LNCaP clone FGC (cell line): ENCODE results near the gene DERA.

Source experiments
- DNase-seq: peaks from one replicate; pipeline ENCODE4 v3.0.0-alpha.2; 2011; ENCODE audit warnings: low read depth
- H3K4me3 ChIP-seq: 2 replicates; pipeline ENCODE4 v1.5.1; 2011; ENCODE audit warnings: mild to moderate bottlenecking, low read depth, low read length, control low read depth
- TF ChIP-seq, protein P1 (sequence below): IDR thresholded peaks from 2 replicates; pipeline ENCODE4 v1.5.1; 2012; ENCODE audit warnings: mild to moderate bottlenecking; ENCODE audit not compliant: control insufficient read depth, insufficient read depth; ENCODE audit errors: extremely low read depth

DERA gene

DNA sequence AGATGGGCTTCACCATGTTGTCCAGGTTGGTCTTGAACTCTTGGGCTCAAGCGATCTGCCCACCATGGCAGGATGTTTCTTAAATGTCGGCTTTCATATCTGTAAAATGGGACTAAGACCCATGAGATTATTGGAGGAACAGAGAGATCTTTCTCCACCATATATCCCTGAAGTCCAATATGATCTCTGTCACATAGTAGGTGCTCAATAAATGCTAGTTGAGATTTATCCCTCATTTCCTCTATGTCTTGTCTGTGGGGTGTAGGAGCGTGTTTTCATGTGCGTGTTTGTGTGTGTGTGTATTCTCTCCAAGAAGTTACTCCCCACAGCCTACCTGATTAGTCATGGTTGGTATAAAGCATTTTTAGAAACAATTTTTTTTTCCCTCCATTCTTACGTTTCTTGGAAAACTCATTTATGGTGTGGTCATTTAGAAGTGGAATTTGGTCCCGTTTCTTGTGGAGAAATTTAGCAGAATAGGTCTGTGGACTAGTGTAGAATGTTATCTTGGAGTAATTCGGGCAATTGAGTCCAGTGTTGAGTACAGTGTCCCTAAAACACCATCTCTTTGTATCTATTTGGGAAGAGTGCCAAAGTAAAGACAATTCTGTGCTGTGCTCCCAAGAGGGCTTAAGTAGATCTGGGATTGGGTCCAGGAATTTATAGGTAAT is 24.6 kb upstream of the DERA start:
- TF ChIP-seq, protein P1, sequence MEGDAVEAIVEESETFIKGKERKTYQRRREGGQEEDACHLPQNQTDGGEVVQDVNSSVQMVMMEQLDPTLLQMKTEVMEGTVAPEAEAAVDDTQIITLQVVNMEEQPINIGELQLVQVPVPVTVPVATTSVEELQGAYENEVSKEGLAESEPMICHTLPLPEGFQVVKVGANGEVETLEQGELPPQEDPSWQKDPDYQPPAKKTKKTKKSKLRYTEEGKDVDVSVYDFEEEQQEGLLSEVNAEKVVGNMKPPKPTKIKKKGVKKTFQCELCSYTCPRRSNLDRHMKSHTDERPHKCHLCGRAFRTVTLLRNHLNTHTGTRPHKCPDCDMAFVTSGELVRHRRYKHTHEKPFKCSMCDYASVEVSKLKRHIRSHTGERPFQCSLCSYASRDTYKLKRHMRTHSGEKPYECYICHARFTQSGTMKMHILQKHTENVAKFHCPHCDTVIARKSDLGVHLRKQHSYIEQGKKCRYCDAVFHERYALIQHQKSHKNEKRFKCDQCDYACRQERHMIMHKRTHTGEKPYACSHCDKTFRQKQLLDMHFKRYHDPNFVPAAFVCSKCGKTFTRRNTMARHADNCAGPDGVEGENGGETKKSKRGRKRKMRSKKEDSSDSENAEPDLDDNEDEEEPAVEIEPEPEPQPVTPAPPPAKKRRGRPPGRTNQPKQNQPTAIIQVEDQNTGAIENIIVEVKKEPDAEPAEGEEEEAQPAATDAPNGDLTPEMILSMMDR, result no peak
- no peak overlapping the region for H3K4me3 ChIP-seq
- peak; percentile 61 for DNase-seq

DNA sequence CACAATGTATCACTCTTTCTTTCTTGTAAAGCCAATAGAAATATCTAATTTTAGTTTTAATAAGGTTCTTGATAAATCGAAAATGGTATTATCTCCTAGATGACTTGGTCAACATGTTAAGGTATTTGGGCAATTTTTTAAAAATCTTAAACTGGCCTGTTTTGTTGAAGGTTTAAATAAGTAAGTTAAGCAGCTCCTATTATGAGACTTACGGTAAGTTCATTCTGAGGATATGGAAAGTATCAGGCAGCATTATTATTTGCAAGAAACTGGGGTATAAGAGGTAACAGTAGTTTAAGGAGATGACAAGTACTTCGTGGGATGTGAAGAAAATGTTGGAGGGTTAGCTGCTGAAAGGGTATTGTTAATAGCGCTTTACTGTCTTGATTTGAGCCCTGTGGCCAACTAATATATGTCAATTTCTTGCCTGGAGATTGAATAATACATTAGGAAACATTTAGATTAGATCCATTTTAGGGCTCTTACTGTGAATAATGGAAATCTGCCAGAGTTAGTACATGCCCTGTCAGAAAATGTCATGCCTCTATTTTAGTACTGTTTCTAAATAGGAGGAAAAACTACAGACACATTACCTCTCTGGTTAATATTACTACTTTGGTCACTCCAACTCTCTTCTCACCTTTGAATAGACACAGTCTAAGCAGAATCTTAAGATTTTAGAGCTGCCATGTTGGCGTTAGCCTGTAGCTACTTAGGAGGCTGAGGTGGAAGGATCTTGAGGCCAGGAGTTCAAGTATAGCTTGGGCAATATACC is 23.9 kb upstream of the DERA start:
- DNase-seq, result no peak
- H3K4me3 ChIP-seq, result no peak overlapping the region
- TF ChIP-seq, protein P1, result no peak

DNA sequence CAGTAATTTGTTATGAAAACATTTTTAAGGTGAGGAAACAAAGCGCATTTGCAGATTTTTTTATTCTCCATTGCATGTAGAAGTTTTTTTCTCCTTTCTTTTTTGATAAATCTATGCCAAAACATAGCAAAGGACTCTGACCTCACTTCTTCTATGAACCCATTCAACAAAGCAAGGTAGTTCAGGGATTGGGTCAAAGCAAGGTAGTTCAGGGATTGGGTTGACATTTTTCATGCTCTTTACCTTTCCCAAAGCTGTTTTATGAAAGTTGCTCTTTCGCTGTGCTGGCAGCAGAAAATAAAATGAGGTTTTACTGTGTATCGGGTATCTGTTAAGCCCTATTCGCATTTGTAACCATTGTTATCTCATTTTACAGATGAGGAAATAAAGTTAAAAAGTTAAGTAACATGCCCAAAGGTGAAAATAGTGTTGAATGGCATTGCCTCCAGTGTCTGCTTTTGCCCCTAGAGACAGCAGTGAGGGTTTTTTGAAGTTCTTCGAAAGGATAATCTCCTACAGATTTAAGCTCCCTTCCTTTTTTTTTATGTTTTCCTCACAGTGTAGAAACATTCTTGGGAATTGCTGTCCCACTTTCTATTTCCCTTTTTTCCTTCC is 18.4 kb upstream of the DERA start:
- no peak for DNase-seq
- no peak overlapping the region for H3K4me3 ChIP-seq
- TF ChIP-seq, protein P1, result no peak

DNA sequence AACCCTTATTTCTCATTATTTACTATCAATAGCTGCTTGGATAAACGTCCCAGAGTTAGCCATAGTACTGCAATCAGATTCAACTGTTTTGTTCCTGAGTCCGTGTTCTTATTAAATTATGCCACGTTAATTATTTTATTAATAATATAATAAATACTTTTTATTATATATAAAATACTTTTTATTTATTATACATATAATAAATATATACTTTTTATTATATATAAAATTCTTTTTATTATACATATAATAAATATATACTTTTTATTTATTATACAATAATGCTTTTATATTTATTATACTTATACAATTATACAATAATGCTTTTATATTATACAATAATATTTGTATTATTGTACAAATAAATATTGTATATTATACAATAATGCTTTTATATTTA is 17.9 kb upstream of the DERA start:
- TF ChIP-seq, protein P1, result no peak
- H3K4me3 ChIP-seq, result no peak overlapping the region
- no peak for DNase-seq

DNA sequence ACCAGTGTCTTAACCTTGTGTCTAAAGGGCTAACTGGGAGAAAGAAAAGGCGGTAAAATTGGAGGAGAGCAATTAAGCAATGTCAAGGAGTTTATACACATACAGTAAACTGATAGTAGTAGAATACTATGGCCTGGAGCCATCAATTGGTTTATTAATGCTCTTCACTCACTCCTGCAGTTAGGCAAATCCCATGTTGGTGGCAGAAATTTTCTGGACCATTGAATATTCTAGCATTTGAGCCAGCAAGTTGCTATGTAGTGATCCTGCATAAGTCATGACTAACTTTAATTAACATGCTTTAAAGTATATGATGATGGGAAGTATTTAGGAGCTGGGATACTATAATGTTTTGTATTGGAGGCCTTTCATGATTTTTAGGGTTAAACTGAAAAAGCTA is 14.3 kb upstream of the DERA start:
- H3K4me3 ChIP-seq, result no peak overlapping the region
- DNase-seq, result no peak
- TF ChIP-seq, protein P1, result no peak

DNA sequence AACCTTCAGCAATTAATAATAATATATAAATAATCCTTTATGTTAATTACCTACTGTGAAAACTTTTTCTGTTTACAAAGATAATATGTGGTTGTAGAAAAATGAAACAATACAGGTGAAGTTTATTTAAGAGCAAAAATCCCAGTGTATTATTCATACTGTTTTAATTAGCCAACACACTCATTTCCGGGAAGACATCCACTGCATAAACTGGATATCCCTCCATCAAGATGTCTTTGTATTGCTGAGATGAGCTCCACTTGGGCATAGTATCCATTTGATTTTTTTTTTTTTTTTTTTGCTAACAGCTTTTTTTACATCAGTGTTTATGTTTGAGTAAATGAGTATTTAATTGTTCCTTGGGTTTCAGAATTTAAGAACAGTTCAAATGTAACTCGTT is 13.7 kb upstream of the DERA start:
- no peak for DNase-seq
- TF ChIP-seq, protein P1, result no peak
- H3K4me3 ChIP-seq, result no peak overlapping the region
